PC-9 (cell line): ENCODE data around the gene KLHDC8B.

ENCODE experiments used
- EZH2 ChIP-seq: fragments of 200-600 bp; sonication (generic); IDR thresholded peaks from 2 replicates; pipeline ENCODE4 v1.8.0; 2017; ENCODE audit warnings: antibody characterized with exemption, low read depth
- TF ChIP-seq, protein P1 (sequence below): fragments of 200-600 bp; sonication (generic); conservative IDR thresholded peaks from 2 replicates; pipeline ENCODE4 v1.6.1; 2017; ENCODE audit warnings: mixed run types, antibody characterized with exemption, mild to moderate bottlenecking, moderate library complexity

- TF ChIP-seq, protein P1, sequence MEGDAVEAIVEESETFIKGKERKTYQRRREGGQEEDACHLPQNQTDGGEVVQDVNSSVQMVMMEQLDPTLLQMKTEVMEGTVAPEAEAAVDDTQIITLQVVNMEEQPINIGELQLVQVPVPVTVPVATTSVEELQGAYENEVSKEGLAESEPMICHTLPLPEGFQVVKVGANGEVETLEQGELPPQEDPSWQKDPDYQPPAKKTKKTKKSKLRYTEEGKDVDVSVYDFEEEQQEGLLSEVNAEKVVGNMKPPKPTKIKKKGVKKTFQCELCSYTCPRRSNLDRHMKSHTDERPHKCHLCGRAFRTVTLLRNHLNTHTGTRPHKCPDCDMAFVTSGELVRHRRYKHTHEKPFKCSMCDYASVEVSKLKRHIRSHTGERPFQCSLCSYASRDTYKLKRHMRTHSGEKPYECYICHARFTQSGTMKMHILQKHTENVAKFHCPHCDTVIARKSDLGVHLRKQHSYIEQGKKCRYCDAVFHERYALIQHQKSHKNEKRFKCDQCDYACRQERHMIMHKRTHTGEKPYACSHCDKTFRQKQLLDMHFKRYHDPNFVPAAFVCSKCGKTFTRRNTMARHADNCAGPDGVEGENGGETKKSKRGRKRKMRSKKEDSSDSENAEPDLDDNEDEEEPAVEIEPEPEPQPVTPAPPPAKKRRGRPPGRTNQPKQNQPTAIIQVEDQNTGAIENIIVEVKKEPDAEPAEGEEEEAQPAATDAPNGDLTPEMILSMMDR, result no peak
- no peak for TF ChIP-seq EZH2
These were observed 28.5 kb downstream of the KLHDC8B start for GRCh38 chr3:49199900-49200281.
